K562 (cell line): ENCODE measurements around the gene CDCA5. TPM values are rescaled to one million over a fixed set of nuclear protein-coding genes. Genes with fewer than 3 reads are reported as not detected.

Experiments used
- CREB3 ChIP-seq: fragments of 450-650 bp; conservative IDR thresholded peaks from 2 replicates; pipeline ENCODE4 v1.6.1; 2016; ENCODE audit warnings: missing genetic modification characterization, low read depth, mild to moderate bottlenecking, missing compliant biosample characterization, moderate library complexity
- CREB5 ChIP-seq: fragments of 250-450 bp; sonication (Bioruptor Pico); IDR thresholded peaks from 2 replicates; pipeline ENCODE4 v1.5.0; 2020; ENCODE audit warnings: mild to moderate bottlenecking
- CTCFL ChIP-seq: IDR thresholded peaks from 2 replicates; pipeline ENCODE4 v1.6.1; 2011; ENCODE audit warnings: borderline replicate concordance, low read depth, mild to moderate bottlenecking, moderate library complexity, low read length; ENCODE audit not compliant: insufficient read depth, poor library complexity, severe bottlenecking
- ETS2 ChIP-seq: IDR thresholded peaks from 2 replicates; pipeline ENCODE4 v1.6.1; 2016; ENCODE audit warnings: borderline replicate concordance, missing genetic modification characterization, mild to moderate bottlenecking, moderate library complexity, missing compliant biosample characterization; ENCODE audit not compliant: poor library complexity, severe bottlenecking
- IFI16 ChIP-seq: fragments of 250-450 bp; sonication (Bioruptor Pico); IDR thresholded peaks from 2 replicates; pipeline ENCODE4 v2.1.2; 2022; ENCODE audit warnings: mild to moderate bottlenecking, inconsistent platforms
- MGA ChIP-seq: fragments of 450-650 bp; IDR thresholded peaks from 2 replicates; pipeline ENCODE4 v1.6.1; 2016; ENCODE audit warnings: mild to moderate bottlenecking, moderate library complexity
- RBM17 ChIP-seq: fragments of 200-400 bp; formaldehyde crosslinking; IDR thresholded peaks from 2 replicates; pipeline ENCODE4 v1.6.1; 2017; ENCODE audit warnings: low read depth, mild to moderate bottlenecking, low read length, borderline replicate concordance
- TARDBP ChIP-seq: fragments of 450-650 bp; IDR thresholded peaks from 2 replicates; pipeline ENCODE4 v1.6.1; 2016
- TRIM24 ChIP-seq, 2 experiments: fragments of 450-650 bp; IDR thresholded peaks; 2 replicates each; pipeline ENCODE4 v1.6.1; 2016
- ZNF699 ChIP-seq: fragments of 250-450 bp; sonication (Bioruptor Pico); IDR thresholded peaks from 2 replicates; pipeline ENCODE4 v1.8.0; 2021; ENCODE audit warnings: mild to moderate bottlenecking, moderate library complexity; ENCODE audit not compliant: insufficient replicate concordance
- polyA plus RNA-seq, 8 experiments: library from polyadenylated mRNA; depleted of rRNA in 4 of 8; stranded (reverse) in 5 of 8; unstranded in 3 of 8; fragments of >200 nt; fragmentation: Nextera tagmentation in 2 of 8; fragmentation: Illumina TruSeq in 1 of 8; extraction: Ambion mirVana in 2 of 8; extraction: Trizol in 1 of 8; gene quantifications; 2 replicates each; pipeline versions ENCODE4 v1.2.1 to v1.2.3, GENCODE V29; 2011 to 2014; ENCODE audit warnings: inconsistent platforms in 1 of 8, missing spikeins in 1 of 8
- total RNA-seq, 7 experiments: library from RNA; depleted of rRNA in 6 of 7; stranded (reverse); fragments of >200 nt in 6 of 7; fragmentation: Illumina TruSeq in 2 of 7; extraction: Trizol in 2 of 7; gene quantifications; 2 replicates each; pipeline versions ENCODE4 v1.2.1 to v1.2.3, GENCODE V29; 2011 to 2021; ENCODE audit warnings: low replicate concordance in 1 of 7

Gene CDCA5
- total and polyA plus RNA-seq, 9 of the 15 experiments (the other 6 are each of a cell fraction or from before 2014, with no cell fraction given) = 18.9 to 94.3 (median 64.6) TPM

GRCh38 chr11:65083834-65084597 is at the start of gene CDCA5, which contains the start of gene ZFPL1 (continued):
- no peak; the same call in 1 of the 2 replicates for TF ChIP-seq MGA
- TF ChIP-seq ZNF699 (CRISPR knock-in tag) = no peak
- no peak for TF ChIP-seq CREB5 (CRISPR knock-in tag)
- peak; percentile 13; the same call in 1 of the 2 replicates for TF ChIP-seq TARDBP
- no peak for TF ChIP-seq ETS2 (tag)
- no peak for TF ChIP-seq RBM17
- TF ChIP-seq TRIM24 (IDR thresholded peaks at IDR 0.05) = 0 out of 4 replicates have a peak, but pooled peaks of 1 of the 2 experiments have one; percentile 43
- TF ChIP-seq IFI16 (CRISPR knock-in tag) = no peak
- no peak for TF ChIP-seq CREB3 (tag)
- TF ChIP-seq CTCFL = no peak
